ENCODE results near the gene SYCP3.

DNA sequence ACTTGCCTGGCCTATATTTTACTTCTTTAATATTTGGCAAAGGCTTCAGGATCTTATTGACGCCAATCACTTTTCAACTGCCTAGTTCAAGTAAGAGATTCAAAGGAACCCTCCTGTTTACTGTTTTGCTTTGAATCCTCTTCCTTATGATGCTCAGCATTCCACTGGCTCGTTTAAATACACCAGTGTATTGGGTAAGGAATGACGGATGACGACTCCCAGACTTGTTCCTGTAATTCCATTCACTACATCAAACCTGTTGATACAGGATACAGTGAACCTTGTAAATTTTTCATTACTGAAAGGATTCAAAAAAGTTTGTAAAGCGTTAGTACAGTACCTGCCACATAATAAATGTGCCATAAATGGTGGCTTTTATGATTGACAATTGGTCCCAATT is 1.7 kb upstream of the SYCP3 start:
- TF ChIP-seq, protein P1, sequence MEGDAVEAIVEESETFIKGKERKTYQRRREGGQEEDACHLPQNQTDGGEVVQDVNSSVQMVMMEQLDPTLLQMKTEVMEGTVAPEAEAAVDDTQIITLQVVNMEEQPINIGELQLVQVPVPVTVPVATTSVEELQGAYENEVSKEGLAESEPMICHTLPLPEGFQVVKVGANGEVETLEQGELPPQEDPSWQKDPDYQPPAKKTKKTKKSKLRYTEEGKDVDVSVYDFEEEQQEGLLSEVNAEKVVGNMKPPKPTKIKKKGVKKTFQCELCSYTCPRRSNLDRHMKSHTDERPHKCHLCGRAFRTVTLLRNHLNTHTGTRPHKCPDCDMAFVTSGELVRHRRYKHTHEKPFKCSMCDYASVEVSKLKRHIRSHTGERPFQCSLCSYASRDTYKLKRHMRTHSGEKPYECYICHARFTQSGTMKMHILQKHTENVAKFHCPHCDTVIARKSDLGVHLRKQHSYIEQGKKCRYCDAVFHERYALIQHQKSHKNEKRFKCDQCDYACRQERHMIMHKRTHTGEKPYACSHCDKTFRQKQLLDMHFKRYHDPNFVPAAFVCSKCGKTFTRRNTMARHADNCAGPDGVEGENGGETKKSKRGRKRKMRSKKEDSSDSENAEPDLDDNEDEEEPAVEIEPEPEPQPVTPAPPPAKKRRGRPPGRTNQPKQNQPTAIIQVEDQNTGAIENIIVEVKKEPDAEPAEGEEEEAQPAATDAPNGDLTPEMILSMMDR (IDR thresholded peaks at IDR 0.05; ENCODE audit: low read depth, low read length, poor library complexity, severe bottlenecking) = no peak
- TF ChIP-seq EZH2phosphoT487 (IDR thresholded peaks at IDR 0.05; ENCODE audit: borderline replicate concordance, low read length) = no peak
